Anterior cingulate cortex (tissue), 58 donors: Measurements from ENCODE around the gene EIF2S3B.
"Not testable (repeated sequence)": the region's sequence is repeated elsewhere in the genome, so short reads cannot be mapped to it uniquely, and the experiment has no call there.

Experiments
- DNase-seq, 58 donors: peaks; one replicate each; lab custom pipeline; 2025; lab: John Stamatoyannopoulos, UW

Gene EIF2S3B

DNA sequence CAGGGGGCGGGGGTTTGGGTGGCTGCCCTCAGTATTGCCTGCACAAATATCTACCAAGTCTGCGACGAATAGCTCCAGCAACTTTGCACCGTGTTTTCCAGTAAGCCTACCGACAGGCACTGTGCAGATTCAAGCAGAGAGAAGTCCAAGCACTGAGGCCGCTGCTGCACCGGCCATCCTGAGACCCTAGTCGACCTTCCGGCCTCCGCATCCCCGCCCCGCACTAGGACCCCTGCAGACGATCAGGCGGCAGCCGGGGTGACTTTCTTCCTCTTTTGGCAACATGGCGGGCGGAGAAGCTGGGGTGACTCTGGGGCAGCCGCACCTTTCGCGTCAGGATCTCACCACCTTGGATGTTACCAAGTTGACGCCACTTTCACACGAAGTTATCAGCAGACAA, at the start of gene EIF2S3B:
TSS of gene EIF2S3B (plus strand) at position 271 of the 400 bp plus-strand sequence. CDS start at position 284, 13 bp downstream.
- DNase-seq = no peak

DNA sequence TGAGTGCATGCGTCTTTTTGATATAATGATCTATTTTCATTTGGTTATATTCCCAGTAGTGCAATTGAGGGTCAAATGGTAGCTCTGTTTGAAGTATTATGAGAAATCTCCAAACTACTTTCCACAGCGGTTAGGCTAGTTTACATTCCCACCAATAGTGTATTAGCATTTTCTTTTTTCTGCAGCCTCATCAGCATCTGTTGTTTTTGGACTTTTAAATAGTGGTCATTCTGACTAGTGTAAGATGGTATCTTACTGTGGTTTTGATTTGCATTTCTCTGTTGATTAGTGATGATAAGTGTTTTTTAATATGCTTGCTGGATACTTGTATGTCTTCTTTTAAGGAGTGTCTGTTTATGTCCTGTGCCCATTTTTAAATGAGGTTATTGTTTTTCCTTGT, 48.8 kb upstream of the EIF2S3B start:
- DNase-seq = no peak

DNA sequence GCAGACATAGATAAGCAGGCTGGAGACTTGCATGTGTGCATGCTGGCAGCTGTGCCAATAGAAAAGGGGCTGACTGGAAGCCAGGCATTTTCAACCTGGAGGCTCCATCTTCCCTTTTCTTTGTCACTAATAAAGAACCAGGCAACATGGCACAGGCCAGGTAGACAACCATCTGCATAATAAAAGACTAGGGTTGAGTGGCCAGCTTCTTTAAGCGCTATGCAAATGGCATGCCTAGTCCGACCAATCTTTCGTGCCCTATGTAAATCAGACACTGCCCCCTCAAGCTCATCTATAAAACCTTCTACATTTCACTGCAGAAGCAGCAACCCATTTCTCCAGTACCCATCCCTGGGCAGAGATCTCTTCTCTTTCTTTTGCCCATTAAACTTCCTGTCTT, 47.9 kb upstream of the EIF2S3B start:
- DNase-seq = no peak

- DNase-seq = no peak
Observed at GRCh38 chr12:10466311-10466710, 39.4 kb upstream of the EIF2S3B start.

- DNase-seq = no peak
Observed at GRCh38 chr12:10469701-10470100, 36.0 kb upstream of the EIF2S3B start.

GRCh38 chr12:10472808-10473207, 32.9 kb upstream of the EIF2S3B start:
- DNase-seq = not testable (repeated sequence)

DNA sequence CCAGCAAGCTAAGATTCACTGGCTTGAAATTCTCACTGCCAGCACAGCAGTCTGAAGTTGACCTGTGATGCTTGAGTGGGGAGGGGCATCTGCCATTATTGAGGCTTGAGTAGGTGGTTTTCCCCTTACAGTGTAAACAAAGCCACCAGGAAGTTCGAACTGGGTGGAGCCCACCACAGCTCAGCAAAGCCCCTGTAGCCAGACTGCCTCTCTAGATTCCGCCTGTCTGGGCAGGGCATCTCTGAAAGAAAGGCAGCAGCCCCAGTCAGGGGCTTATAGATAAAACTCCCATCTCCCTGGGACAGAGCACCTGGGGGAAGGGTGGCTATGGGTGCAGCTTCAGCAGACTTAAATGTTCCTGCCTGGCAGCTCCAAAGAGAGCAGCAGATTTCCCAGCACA, 23.8 kb upstream of the EIF2S3B start:
- not testable (repeated sequence) for DNase-seq

DNA sequence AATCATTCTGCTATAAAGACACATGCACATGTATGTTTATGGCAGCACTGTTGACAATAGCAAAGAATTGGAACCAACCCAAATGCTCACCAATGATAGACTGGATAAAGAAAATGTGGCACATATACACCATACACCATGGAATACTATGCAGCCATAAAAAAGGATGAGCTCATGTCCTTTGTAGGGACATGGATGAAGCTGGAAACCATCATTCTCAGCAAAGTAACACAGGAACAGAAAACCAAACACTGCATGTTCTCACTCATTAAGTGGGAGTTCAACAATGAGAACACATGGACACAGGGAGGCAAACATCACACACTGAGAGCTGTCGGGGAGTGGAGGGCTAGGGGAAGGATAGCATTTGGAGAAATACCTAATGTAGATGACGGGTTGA, 18.4 kb upstream of the EIF2S3B start:
- not testable (repeated sequence) for DNase-seq

- no peak for DNase-seq
Observed at GRCh38 chr12:10491766-10492165, 13.9 kb upstream of the EIF2S3B start.

- DNase-seq = no peak
Observed at GRCh38 chr12:10497602-10498001, 8.1 kb upstream of the EIF2S3B start.

- no peak for DNase-seq
Observed at GRCh38 chr12:10498042-10498441, 7.6 kb upstream of the EIF2S3B start.

DNA sequence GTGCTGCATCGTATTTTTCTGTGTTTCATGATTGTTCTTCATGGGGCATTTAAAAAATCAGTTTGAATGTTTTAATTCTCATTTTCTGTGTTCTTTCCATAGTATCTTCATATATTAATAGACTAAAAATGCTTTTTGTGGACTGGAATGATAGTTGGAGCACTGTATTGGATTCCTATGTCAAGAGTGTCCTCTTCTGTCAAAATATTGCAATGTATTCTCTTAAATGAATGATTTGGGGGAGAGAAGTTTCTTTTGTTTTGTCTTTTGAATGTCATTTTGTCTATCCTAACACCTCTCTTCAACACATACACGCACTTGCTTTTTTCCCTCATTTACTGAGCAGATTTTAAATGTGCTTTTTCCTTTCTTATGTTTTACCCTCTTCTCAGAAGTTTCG, 4.7 kb upstream of the EIF2S3B start:
- no peak for DNase-seq

- DNase-seq = no peak
Observed at GRCh38 chr12:10503460-10503859, 2.2 kb upstream of the EIF2S3B start.

GRCh38 chr12:10511756-10512355, 6.2 kb downstream of the EIF2S3B start:
- DNase-seq = peak in 1 of 58 donors; percentile 21

DNA sequence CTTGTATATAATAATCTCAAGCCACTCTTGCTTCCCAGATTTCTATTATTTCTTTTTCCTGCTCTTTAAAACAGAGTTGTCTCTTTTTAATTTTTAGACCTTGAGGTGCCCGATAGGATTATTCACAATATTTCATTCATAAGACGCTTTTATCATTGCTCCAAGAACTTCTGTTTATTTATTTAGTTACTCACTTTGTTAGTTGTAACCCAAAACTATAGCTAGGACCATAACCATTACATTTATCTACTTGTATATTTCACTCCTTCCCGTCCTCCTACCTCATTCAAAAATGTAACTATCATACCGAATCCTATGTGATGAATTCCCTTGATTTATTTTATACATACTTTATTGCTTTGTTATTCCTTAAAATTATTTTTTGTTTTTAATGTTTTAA, 7.1 kb downstream of the EIF2S3B start:
- no peak for DNase-seq

GRCh38 chr12:10521555-10521954, 15.9 kb downstream of the EIF2S3B start:
- DNase-seq = no peak

DNA sequence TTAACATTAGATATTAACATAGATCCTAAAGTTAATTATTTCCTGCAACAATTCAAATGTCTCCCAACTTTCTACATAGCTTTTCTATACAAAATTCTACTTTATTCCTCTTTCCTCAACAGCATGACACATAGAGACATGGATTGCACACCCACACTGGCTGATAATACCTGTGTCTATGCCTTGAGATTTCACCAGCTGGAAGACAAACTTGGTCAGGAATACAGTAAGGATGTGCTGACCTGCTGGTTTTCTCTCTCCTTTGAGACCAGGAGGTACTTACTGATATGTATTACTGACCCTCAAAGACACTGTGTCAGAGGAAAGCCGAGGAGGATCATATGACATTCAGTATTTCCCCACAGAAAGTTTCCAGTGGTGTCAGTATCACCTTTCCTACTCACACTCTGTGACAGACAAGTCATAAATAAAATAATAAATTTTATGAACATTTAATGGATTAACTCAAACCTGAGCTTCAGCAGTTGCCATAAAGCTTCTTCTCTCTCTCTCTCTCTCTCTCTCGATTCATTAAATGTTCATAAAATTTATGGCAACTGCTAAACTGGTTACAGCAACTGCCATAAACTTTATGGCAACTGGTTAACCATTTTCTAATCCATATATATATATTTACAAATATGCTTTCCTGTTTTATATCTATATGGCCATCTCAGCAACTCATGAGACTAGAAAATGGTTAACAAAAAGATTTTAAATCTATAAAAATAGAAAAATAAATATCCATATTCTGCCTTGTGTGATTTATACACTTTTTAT, 22.7 kb downstream of the EIF2S3B start:
- no peak for DNase-seq

- no peak for DNase-seq
Observed at GRCh38 chr12:10529603-10530002, 23.9 kb downstream of the EIF2S3B start.

DNA sequence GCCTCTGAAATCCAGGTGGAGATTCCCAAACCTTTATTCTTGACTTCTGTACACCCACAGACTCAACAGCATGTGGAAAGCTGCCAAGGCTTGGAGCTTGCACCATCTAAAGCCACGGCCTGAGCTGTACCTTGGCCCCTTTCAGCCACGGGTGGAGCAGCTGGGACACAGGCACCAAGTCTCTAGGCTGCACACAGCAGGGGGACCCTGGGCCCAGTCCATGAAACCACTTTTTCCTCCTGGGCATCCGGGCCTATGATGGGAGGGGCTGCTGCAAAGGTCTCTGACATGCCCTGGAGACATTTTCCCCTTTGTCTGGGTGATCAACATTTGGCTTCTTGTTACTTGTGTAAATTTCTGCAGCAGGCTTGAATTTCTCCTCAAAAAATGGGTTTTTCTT, 32.0 kb downstream of the EIF2S3B start:
- no peak for DNase-seq

GRCh38 chr12:10540776-10541205, 35.1 kb downstream of the EIF2S3B start:
- DNase-seq = no peak

- DNase-seq = no peak
Observed at GRCh38 chr12:10543499-10543898, 37.8 kb downstream of the EIF2S3B start.

GRCh38 chr12:10551375-10551774, 45.7 kb downstream of the EIF2S3B start:
- DNase-seq = no peak
